Cardiac muscle cell (in vitro differentiated cells and primary cell): Measurements from ENCODE around the gene GPR146. TPM values are rescaled to one million over a fixed set of nuclear protein-coding genes. Genes with fewer than 3 reads are reported as not detected.
"Not testable (repeated sequence)": the region's sequence is repeated elsewhere in the genome, so short reads cannot be mapped to it uniquely, and the experiment has no call there.

Experiments used
- DNase-seq, 2 donors: peaks; one replicate each; pipeline versions ENCODE4 v3.0.0 to v3.0.0-alpha.2; 2010 to 2017; ENCODE audit warnings: low read depth in 1 of 2, low spot score in 1 of 2
- H3K27ac ChIP-seq: fragments of 200-600 bp; sonication (generic); 2 replicates; pipeline ENCODE4 v1.5.1; 2016
- H3K27me3 ChIP-seq: fragments of 200-600 bp; sonication (generic); 2 replicates; pipeline ENCODE4 v1.6.0; 2016; ENCODE audit warnings: control low read depth
- H3K36me3 ChIP-seq: fragments of 200-600 bp; sonication (generic); 2 replicates; pipeline ENCODE4 v1.5.1; 2016; ENCODE audit warnings: control low read depth
- H3K4me1 ChIP-seq: fragments of 200-600 bp; sonication (generic); 2 replicates; pipeline ENCODE4 v1.8.1; 2017; ENCODE audit warnings: low read depth, mild to moderate bottlenecking, mixed run types
- H3K4me3 ChIP-seq: fragments of 200-600 bp; sonication (generic); 2 replicates; pipeline ENCODE4 v1.5.1; 2016; ENCODE audit warnings: mild to moderate bottlenecking
- H3K9me3 ChIP-seq: fragments of 200-600 bp; sonication (generic); 2 replicates; pipeline ENCODE4 v1.5.1; 2017; ENCODE audit warnings: low read depth, mild to moderate bottlenecking, control low read depth
- polyA plus RNA-seq: library from polyadenylated mRNA; unstranded; fragments of >200 nt; fragmentation: Nextera tagmentation; extraction: Ambion mirVana; gene quantifications from 2 replicates; pipeline ENCODE4 v1.2.1, GENCODE V29; 2016
- total RNA-seq: library from RNA; depleted of rRNA; stranded (reverse); fragments of >200 nt; gene quantifications from 2 replicates; pipeline ENCODE4 v1.2.3, GENCODE V29; 2016
- TF ChIP-seq, protein P1 (sequence below): IDR thresholded peaks from 2 replicates; pipeline ENCODE4 v1.5.1; 2012; ENCODE audit warnings: low read depth, mild to moderate bottlenecking, low read length

Gene GPR146
- total and polyA plus RNA-seq, 2 experiments from 2014 or later: 7.5 to 11.2 TPM

DNA sequence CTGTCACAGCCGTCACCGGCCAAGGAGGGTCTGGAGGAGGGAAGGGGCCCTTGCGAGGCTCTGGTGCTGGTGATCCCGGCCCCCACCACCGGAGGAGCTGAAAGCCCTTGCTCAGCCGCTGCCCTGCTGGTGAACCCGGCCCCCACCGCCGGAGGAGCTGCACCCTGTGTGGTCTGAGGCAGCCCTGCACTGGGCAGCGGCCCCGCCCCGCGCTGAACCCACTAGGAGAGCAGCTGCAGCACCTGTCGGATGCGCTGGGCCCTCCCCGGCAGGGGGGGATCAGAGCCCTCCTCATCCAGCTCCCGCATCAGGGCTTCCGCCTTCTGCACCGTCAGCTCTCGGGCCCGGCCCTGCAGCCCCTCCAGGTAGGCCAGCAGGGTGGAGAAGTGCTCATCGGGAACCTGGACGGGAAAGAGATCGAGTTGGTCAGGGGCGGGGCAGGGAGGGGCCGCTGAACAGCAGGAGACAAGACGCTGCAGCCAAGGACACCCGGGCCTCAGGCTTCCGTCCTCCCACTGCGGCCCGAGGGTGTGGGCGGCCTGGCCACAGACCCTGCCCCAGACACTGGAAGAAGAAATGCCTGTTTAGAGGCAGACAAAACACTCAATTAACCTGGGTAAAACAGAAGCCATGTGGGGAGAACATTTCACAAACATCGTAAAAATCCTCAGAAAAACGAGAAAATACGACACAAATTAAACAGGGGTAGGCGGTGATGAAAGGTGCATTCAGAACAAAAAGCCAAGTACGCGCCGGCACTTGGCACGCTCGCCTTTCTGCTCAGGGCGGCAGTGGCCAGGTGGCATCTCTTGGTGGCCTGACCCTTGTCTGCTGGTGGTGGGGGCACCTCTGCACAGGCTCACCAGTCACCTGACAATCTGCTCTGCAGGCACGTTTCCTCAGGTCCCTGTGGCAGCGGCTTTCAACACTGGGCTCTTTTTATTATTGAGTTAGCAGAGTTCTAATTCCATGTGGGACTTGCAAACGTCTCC is 46.6 kb upstream of the GPR146 start:
- H3K9me3 ChIP-seq: no peaks in the 10 kb centered on the region
- H3K4me1 ChIP-seq: no peaks in the 10 kb centered on the region
- TF ChIP-seq, protein P1, sequence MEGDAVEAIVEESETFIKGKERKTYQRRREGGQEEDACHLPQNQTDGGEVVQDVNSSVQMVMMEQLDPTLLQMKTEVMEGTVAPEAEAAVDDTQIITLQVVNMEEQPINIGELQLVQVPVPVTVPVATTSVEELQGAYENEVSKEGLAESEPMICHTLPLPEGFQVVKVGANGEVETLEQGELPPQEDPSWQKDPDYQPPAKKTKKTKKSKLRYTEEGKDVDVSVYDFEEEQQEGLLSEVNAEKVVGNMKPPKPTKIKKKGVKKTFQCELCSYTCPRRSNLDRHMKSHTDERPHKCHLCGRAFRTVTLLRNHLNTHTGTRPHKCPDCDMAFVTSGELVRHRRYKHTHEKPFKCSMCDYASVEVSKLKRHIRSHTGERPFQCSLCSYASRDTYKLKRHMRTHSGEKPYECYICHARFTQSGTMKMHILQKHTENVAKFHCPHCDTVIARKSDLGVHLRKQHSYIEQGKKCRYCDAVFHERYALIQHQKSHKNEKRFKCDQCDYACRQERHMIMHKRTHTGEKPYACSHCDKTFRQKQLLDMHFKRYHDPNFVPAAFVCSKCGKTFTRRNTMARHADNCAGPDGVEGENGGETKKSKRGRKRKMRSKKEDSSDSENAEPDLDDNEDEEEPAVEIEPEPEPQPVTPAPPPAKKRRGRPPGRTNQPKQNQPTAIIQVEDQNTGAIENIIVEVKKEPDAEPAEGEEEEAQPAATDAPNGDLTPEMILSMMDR: no peak
- no peak overlapping the region for H3K4me3 ChIP-seq
- no peak overlapping the region for H3K27ac ChIP-seq
- DNase-seq: no peak
- no peaks in the 10 kb centered on the region for H3K27me3 ChIP-seq
- H3K36me3 ChIP-seq: peaks cover 4% of the 10 kb centered on the region

DNA sequence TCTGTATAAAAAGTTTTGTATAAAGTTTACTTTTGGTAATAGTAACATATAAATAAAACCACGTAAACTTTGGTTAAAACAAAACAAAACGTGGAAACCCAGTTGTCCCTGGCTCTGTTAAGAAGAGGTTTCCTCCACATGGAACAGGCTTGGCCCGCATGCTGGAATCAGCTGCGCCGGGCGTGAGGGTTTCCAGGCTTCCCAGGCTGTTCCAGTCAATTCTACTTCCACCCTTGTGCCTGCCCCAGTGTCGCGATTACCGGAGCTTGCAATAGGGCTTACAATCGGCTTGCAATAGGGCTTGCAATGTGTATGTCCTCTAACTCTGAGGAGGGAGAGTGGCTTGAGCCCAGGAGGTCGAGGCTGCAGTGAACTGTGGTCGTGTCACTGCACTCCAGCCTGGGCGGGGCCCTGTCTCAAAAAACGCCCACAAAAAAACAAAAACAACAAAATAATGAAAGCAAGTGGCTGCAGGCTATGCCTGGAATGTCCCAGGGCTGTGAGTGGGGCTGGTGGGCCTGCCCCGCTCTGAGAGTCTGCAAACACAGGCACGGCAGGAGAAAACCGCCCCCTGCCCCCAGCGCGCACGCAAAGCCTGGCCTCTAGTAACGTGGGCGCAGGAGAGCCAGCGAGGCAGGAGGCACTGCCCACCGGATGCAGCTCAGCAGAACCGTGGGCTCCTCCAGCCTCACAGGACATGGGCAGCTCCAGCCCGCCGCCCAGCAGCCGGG is 45.0 kb upstream of the GPR146 start:
- TF ChIP-seq, protein P1: no peak
- H3K36me3 ChIP-seq: peaks cover 4% of the 10 kb centered on the region
- no peak for DNase-seq

DNA sequence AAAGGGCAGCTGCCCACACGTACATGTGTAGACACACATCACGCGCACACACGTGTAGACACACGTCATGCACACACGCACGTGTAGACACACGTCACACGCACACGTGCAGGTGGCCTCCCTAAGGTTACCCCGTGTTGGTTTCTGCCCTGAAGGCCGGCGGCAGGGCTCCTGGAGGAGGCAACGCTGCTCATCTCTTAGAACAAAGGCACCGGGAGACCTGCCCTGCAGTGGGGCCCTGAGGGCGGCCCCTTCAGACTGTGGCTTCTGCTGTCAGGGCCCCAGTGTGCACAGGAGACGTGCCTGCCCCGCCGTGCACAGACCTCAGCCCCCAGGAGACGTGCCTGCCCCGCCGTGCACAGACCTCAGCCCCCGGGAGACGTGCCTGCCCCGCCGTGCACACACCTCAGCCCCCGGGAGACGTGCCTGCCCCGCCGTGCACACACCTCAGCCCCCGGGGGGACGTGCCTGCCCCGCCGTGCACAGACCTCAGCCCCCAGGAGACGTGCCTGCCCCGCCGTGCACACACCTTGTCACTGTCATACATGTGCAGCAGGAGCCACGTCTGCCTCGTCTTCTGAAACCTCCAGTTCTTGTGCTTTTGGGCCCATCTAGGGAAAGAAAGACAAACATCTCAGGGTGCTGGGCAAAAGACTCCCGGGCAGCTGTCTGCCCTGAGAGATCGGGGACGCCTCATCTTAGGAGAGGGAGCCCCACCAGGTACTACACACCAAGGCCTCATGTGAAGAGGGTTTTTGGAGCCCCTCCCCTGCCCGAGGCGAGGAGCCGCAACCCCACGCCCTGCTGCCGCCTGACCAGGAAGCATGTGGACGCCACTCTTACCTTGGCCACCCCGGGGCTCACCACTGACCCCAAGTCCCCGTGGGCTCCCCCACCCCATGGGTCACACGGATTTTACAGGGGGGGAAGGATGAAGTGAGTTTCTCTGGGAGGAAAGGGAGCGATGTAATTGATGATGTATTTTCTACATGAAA is 44.1 kb upstream of the GPR146 start:
- Histone ChIP-seq H3K36me3 (peaks cover 4% of the 10 kb centered on the region), H3K9me3 (no peaks in the 10 kb centered on the region), H3K27me3 (no peaks in the 10 kb centered on the region), H3K27ac (peak overlapping the region; percentile 17), H3K4me1 (no peaks in the 10 kb centered on the region), H3K4me3 (no peak overlapping the region)
- TF ChIP-seq, protein P1: no peak
- DNase-seq: no peak

More for the DNA sequence above, 45.0 kb upstream of the GPR146 start:
- no peaks in the 10 kb centered on the region for H3K27me3 ChIP-seq
- H3K27ac ChIP-seq: peak overlapping the region; percentile 17
- H3K4me1 ChIP-seq: no peaks in the 10 kb centered on the region
- H3K9me3 ChIP-seq: no peaks in the 10 kb centered on the region
- H3K4me3 ChIP-seq: no peak overlapping the region

DNA sequence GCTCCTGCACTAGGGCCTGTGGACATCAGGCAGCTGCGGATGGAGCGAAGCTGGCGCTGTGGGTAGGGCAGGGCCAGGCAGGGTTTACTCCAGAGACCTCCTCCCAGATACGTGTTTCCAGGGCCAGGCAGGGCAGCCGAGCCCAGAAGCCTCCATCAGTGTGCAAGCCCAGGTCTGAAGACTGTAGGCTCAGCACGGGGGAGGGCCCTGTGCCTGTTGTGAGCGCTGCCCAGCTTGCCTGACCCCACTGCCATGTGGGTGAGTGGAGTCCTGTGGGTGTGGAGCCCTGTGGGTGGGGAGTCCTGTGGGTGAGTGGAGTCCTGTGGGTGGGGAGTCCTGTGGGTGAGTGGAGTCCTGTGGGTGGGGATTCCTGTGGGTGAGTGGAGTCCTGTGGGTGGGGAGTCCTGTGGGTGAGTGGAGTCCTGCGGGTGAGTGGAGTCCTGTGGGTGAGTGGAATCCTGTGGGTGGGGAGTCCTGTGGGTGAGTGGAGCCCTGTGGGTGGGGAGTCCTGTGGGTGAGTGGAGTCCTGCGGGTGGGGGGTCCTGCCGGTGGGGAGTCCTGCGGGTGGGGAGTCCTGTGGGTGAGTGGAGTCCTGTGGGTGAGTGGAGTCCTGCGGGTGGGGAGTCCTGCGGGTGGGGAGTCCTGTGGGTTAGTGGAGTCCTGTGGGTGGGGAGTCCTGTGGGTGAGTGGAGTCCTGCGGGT is 43.1 kb upstream of the GPR146 start:
- DNase-seq, H3K9me3 ChIP-seq, H3K4me1 ChIP-seq, H3K27ac ChIP-seq, H3K4me3 ChIP-seq, H3K36me3 ChIP-seq, H3K27me3 ChIP-seq: not testable (repeated sequence)

DNA sequence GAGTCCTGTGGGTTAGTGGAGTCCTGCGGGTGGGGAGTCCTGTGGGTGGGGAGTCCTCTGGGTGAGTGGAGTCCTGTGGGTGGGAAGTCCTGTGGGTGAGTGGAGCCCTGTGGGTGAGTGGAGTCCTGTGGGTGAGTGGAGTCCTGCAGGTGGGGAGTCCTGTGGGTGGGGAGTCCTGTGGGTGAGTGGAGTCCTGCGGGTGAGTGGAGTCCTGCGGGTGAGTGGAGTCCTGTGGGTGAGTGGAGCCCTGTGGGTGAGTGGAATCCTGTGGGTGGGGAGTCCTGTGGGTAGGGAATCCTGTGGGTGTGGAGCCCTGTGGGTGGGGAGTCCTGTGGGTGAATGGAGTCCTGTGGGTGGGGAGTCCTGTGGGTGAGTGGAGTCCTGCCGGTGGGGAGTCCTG is 42.3 kb upstream of the GPR146 start:
- not testable (repeated sequence) for H3K9me3 ChIP-seq, H3K36me3 ChIP-seq, H3K27ac ChIP-seq, H3K27me3 ChIP-seq, DNase-seq, H3K4me3 ChIP-seq, H3K4me1 ChIP-seq

DNA sequence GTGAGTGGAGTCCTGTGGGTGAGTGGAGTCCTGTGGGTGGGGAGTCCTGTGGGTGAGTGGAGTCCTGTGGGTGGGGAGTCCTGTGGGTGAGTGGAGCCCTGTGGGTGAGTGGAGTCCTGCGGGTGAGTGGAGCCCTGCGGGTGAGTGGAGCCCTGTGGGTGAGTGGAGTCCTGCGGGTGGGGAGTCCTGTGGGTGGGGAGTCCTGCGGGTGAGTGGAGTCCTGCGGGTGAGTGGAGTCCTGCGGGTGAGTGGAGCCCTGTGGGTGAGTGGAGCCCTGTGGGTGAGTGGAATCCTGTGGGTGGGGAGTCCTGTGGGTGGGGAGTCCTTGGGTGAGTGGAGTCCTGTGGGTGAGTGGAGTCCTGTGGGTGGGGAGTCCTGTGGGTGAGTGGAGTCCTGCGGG is 41.9 kb upstream of the GPR146 start:
- H3K4me3 ChIP-seq, H3K36me3 ChIP-seq, H3K27ac ChIP-seq, DNase-seq, H3K27me3 ChIP-seq, H3K4me1 ChIP-seq, H3K9me3 ChIP-seq: not testable (repeated sequence)
